H9 (cell line): ENCODE measurements around the gene AP4S1. TPM values are rescaled to one million over a fixed set of nuclear protein-coding genes. Genes with fewer than 3 reads are reported as not detected.

Experiments
- DNase-seq: peaks from one replicate; pipeline ENCODE4 v3.0.0-alpha.2; 2017
- H2AFZ ChIP-seq: one replicate; pipeline ENCODE4 v1.6.1; 2013; ENCODE audit warnings: mild to moderate bottlenecking, low read length, control low read depth, moderate library complexity
- H2AK5ac ChIP-seq: 2 replicates; pipeline ENCODE4 v1.6.1; 2013; ENCODE audit warnings: low read length, control low read depth, mixed read lengths; ENCODE audit not compliant: insufficient read length
- H2BK120ac ChIP-seq: one replicate; pipeline ENCODE4 v1.6.1; 2013; ENCODE audit warnings: low read depth, mild to moderate bottlenecking, low read length, control low read depth, inconsistent platforms; ENCODE audit not compliant: poor library complexity, severe bottlenecking
- H2BK12ac ChIP-seq: 2 replicates; pipeline ENCODE4 v1.6.1; 2013; ENCODE audit warnings: low read length, control low read depth, mixed read lengths, low read depth; ENCODE audit not compliant: insufficient read length
- H2BK15ac ChIP-seq: 2 replicates; pipeline ENCODE4 v1.6.1; 2013; ENCODE audit warnings: low read depth, low read length, control low read depth
- H2BK20ac ChIP-seq: one replicate; pipeline ENCODE4 v1.6.1; 2013; ENCODE audit warnings: low read depth, mild to moderate bottlenecking, low read length, control low read depth, inconsistent platforms; ENCODE audit not compliant: poor library complexity, severe bottlenecking
- H2BK5ac ChIP-seq: 2 replicates; pipeline ENCODE4 v1.6.1; 2013; ENCODE audit warnings: low read length, control low read depth, mixed read lengths; ENCODE audit not compliant: insufficient read length
- H3K14ac ChIP-seq: 2 replicates; pipeline ENCODE4 v1.6.1; 2013; ENCODE audit warnings: low read length, control low read depth; ENCODE audit not compliant: insufficient read depth
- H3K18ac ChIP-seq: 2 replicates; pipeline ENCODE4 v1.6.1; 2013; ENCODE audit warnings: low read depth, mild to moderate bottlenecking, mixed read lengths, low read length, control low read depth; ENCODE audit not compliant: insufficient read length
- H3K23ac ChIP-seq: 2 replicates; pipeline ENCODE4 v1.6.1; 2013; ENCODE audit warnings: low read length, control low read depth, mixed read lengths, low read depth; ENCODE audit not compliant: insufficient read length
- H3K23me2 ChIP-seq: 2 replicates; pipeline ENCODE4 v1.6.1; 2013; ENCODE audit warnings: low read depth, mild to moderate bottlenecking, mixed read lengths, low read length, control low read depth; ENCODE audit not compliant: insufficient read length, poor library complexity, severe bottlenecking
- H3K27ac ChIP-seq: 2 replicates; pipeline ENCODE4 v1.5.1; 2013; ENCODE audit warnings: low read length, control low read depth, mixed read lengths, low read depth; ENCODE audit not compliant: insufficient read length
- H3K27me3 ChIP-seq: 2 replicates; pipeline ENCODE4 v1.6.1; 2013; ENCODE audit warnings: low read length, control low read depth, inconsistent platforms; ENCODE audit not compliant: insufficient read depth
- H3K4ac ChIP-seq: 2 replicates; pipeline ENCODE4 v1.6.1; 2013; ENCODE audit warnings: low read depth, mild to moderate bottlenecking, control low read depth, inconsistent platforms, low read length, moderate library complexity
- H3K4me1 ChIP-seq: 2 replicates; pipeline ENCODE4 v1.6.1; 2013; ENCODE audit warnings: low read length, control low read depth, inconsistent platforms; ENCODE audit not compliant: insufficient read depth
- H3K4me2 ChIP-seq: 2 replicates; pipeline ENCODE4 v1.6.1; 2013; ENCODE audit warnings: low read length, control low read depth, mixed read lengths; ENCODE audit not compliant: insufficient read length, insufficient read depth
- H3K56ac ChIP-seq: 2 replicates; pipeline ENCODE4 v1.6.1; 2013; ENCODE audit warnings: low read depth, mild to moderate bottlenecking, mixed read lengths, low read length, control low read depth; ENCODE audit not compliant: insufficient read length
- H3K79me1 ChIP-seq: 2 replicates; pipeline ENCODE4 v1.6.1; 2013; ENCODE audit warnings: low read depth, mild to moderate bottlenecking, moderate library complexity, low read length, control low read depth, inconsistent platforms; ENCODE audit not compliant: insufficient read depth, poor library complexity, severe bottlenecking
- H3K79me2 ChIP-seq: 2 replicates; pipeline ENCODE4 v1.6.1; 2013; ENCODE audit warnings: low read length, control low read depth, inconsistent platforms; ENCODE audit not compliant: insufficient read depth
- H3K9ac ChIP-seq: 2 replicates; pipeline ENCODE4 v1.6.1; 2013; ENCODE audit warnings: low read length, control low read depth, mixed read lengths; ENCODE audit not compliant: insufficient read length; ENCODE audit errors: extremely low read depth
- H3K9me3 ChIP-seq: one replicate; pipeline ENCODE4 v1.6.1; 2013; ENCODE audit warnings: low read depth, low read length, inconsistent platforms; ENCODE audit not compliant: control insufficient read depth
- H3T11ph ChIP-seq: one replicate; pipeline ENCODE4 v1.6.1; 2013; ENCODE audit warnings: mild to moderate bottlenecking, low read length, control low read depth, inconsistent platforms
- H4K20me1 ChIP-seq: one replicate; pipeline ENCODE4 v1.6.1; 2013; ENCODE audit not compliant: control insufficient read depth, insufficient read length, insufficient read depth
- H4K5ac ChIP-seq: 2 replicates; pipeline ENCODE4 v1.6.1; 2013; ENCODE audit warnings: low read depth, mild to moderate bottlenecking, mixed read lengths, low read length, control low read depth; ENCODE audit not compliant: insufficient read length
- H4K8ac ChIP-seq: replicated peaks from 2 replicates; pipeline ENCODE4 v1.6.1; 2013; ENCODE audit warnings: low read length, control low read depth, mixed read lengths, low read depth; ENCODE audit not compliant: insufficient read length
- H4K91ac ChIP-seq: 2 replicates; pipeline ENCODE4 v1.6.1; 2013; ENCODE audit warnings: low read depth, mild to moderate bottlenecking, moderate library complexity, mixed read lengths, low read length, control low read depth; ENCODE audit not compliant: insufficient read length
- H3K27ac Mint-ChIP-seq, 3 experiments: 2 replicates in 2 of 3; 3 replicates in 1 of 3; pipeline ENCODE4 v1.8.0; 2020 to 2021; ENCODE audit warnings: mixed read lengths in 3 of 3, mild to moderate bottlenecking in 1 of 3, moderate library complexity in 1 of 3
- H3K27me3 Mint-ChIP-seq: 2 replicates; pipeline ENCODE4 v1.8.0; 2021; ENCODE audit warnings: low read depth, mild to moderate bottlenecking, moderate library complexity, mixed read lengths
- H3K36me3 Mint-ChIP-seq, 3 experiments: 2 replicates in 2 of 3; 3 replicates in 1 of 3; pipeline ENCODE4 v1.8.0; 2020 to 2021; ENCODE audit warnings: low read depth in 3 of 3, mixed read lengths in 3 of 3; ENCODE audit not compliant: insufficient read depth in 1 of 3
- H3K4me1 Mint-ChIP-seq, 2 experiments: 2 replicates each; pipeline ENCODE4 v1.8.0; 2020; ENCODE audit warnings: mixed read lengths in 2 of 2
- H3K4me3 Mint-ChIP-seq, 2 experiments: 2 replicates in 1 of 2; 3 replicates in 1 of 2; pipeline ENCODE4 v1.8.0; 2020 to 2021; ENCODE audit warnings: mild to moderate bottlenecking in 2 of 2, mixed read lengths in 2 of 2, moderate library complexity in 1 of 2
- H3K9me3 Mint-ChIP-seq, 2 experiments: 2 replicates in 1 of 2; 3 replicates in 1 of 2; pipeline ENCODE4 v1.8.0; 2020; ENCODE audit warnings: mild to moderate bottlenecking in 2 of 2, mixed read lengths in 2 of 2, moderate library complexity in 1 of 2
- WGBS: extraction: QIAGEN DNeasy Blood & Tissue Kit; methylation state at CpG from one replicate; pipeline ENCODE4 v1.1.7; 2013; ENCODE audit warnings: missing lambda C conversion rate, low lambda C conversion rate, mixed read lengths; ENCODE audit not compliant: insufficient read length; ENCODE audit errors: extremely low coverage; 5-methylcytosine and 5-hydroxymethylcytosine counted together
- total RNA-seq: library from RNA; stranded (reverse); gene quantifications from 2 replicates; pipeline ENCODE4 v1.2.1, GENCODE V29; 2021
- TF ChIP-seq, protein P1 (sequence below): fragments of 200-600 bp; sonication (generic); conservative IDR thresholded peaks from 3 replicates; pipeline ENCODE4 v1.8.0; 2021; ENCODE audit warnings: antibody characterized with exemption, mild to moderate bottlenecking

The AP4S1 gene
- total RNA-seq, 1 experiment from 2014 or later = 13.7 TPM

GRCh38 chr14:31043379-31043778 lies 17.9 kb downstream of the AP4S1 start:
- H3K4me2 ChIP-seq = no peak overlapping the region
- no CpG with 5 or more reads among the region's 3 CpGs for WGBS
- peak overlapping the region in 1 of 3 experiments; percentile 26; a peak in 4 of 7 replicates for H3K27ac Mint-ChIP-seq

More at GRCh38 chr14:31043379-31043778, 17.9 kb downstream of the AP4S1 start:
- Histone ChIP-seq H3K23ac (no peak overlapping the region), H3K79me1 (no peaks in the 10 kb centered on the region), H4K8ac (no peak overlapping the region), H3K27ac (no peak overlapping the region), H3K9ac (no peak overlapping the region), H3T11ph (no peak overlapping the region), H2AFZ (no peak overlapping the region), H4K5ac (no peak overlapping the region), H2BK120ac (no peak overlapping the region), H3K4ac (no peak overlapping the region), H3K23me2 (no peaks in the 10 kb centered on the region), H3K27me3 (no peaks in the 10 kb centered on the region), H2BK15ac (no peak overlapping the region), H3K14ac (no peak overlapping the region), H2BK20ac (no peak overlapping the region), H3K79me2 (no peaks in the 10 kb centered on the region; the same call in 1 of the 2 replicates), H3K56ac (no peak overlapping the region), H3K9me3 (no peaks in the 10 kb centered on the region), H4K91ac (no peak overlapping the region), H3K18ac (no peak overlapping the region), H2BK5ac (no peak overlapping the region), H3K4me1 (no peaks in the 10 kb centered on the region), H4K20me1 (no peaks in the 10 kb centered on the region), H2AK5ac (no peak overlapping the region), H2BK12ac (no peak overlapping the region)
- TF ChIP-seq, protein P1, sequence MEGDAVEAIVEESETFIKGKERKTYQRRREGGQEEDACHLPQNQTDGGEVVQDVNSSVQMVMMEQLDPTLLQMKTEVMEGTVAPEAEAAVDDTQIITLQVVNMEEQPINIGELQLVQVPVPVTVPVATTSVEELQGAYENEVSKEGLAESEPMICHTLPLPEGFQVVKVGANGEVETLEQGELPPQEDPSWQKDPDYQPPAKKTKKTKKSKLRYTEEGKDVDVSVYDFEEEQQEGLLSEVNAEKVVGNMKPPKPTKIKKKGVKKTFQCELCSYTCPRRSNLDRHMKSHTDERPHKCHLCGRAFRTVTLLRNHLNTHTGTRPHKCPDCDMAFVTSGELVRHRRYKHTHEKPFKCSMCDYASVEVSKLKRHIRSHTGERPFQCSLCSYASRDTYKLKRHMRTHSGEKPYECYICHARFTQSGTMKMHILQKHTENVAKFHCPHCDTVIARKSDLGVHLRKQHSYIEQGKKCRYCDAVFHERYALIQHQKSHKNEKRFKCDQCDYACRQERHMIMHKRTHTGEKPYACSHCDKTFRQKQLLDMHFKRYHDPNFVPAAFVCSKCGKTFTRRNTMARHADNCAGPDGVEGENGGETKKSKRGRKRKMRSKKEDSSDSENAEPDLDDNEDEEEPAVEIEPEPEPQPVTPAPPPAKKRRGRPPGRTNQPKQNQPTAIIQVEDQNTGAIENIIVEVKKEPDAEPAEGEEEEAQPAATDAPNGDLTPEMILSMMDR = no peak
- no peaks in the 10 kb centered on the region for H3K9me3 Mint-ChIP-seq
- 0 out of 7 replicates have a peak, but pooled peaks cover 0 to under 1% (median 0%) of the 10 kb centered on the region in 3 experiments for H3K36me3 Mint-ChIP-seq
- no peaks in the 10 kb centered on the region for H3K27me3 Mint-ChIP-seq
- peaks cover 11 to 22% of the 10 kb centered on the region in 2 experiments for H3K4me1 Mint-ChIP-seq
- no peak for DNase-seq
- H3K4me3 Mint-ChIP-seq = no peak overlapping the region
